NCI-H82 (cell line): ENCODE measurements around the gene TDRKH.
"Not testable (repeated sequence)": the region's sequence is repeated elsewhere in the genome, so short reads cannot be mapped to it uniquely, and the experiment has no call there.

Experiments used
- DNase-seq: peaks from one replicate; lab custom pipeline; 2025; lab: John Stamatoyannopoulos, UW

Gene TDRKH

GRCh38 chr1:151801846-151802245 is 11.5 kb upstream of the TDRKH start:
- DNase-seq: no peak

GRCh38 chr1:151801310-151801820 is 11.1 kb upstream of the TDRKH start:
- DNase-seq: no peak

DNA sequence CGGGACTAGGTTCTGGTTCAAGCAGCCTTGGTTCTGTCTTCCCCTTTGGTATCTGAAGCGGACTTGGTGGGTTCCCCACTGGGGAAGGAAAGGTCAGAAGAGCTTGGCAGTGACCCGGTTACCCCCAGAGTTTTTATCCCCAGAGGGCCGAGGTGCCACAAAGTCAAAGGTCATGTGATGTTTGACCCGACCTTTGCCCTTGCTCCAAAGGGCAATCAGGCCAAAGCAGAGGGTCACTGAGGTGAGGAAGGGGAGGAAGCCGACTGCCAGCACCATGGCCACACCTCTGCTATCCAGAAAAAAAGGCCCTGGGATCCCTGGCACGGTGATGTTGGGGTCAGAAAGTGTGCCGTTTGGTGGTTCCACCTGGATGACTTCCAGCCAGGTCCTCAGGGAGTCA is 10.5 kb upstream of the TDRKH start:
- DNase-seq: no peak

GRCh38 chr1:151799179-151800022 is 9.1 kb upstream of the TDRKH start:
- peak; percentile 39 for DNase-seq

- DNase-seq: no peak
These were observed 8.3 kb upstream of the TDRKH start for GRCh38 chr1:151798571-151798970.

GRCh38 chr1:151790940-151791651 is 796 bp upstream of the TDRKH start:
- DNase-seq: peak; percentile 74

GRCh38 chr1:151787689-151788088 is 2.6 kb downstream of the TDRKH start:
- no peak for DNase-seq

DNA sequence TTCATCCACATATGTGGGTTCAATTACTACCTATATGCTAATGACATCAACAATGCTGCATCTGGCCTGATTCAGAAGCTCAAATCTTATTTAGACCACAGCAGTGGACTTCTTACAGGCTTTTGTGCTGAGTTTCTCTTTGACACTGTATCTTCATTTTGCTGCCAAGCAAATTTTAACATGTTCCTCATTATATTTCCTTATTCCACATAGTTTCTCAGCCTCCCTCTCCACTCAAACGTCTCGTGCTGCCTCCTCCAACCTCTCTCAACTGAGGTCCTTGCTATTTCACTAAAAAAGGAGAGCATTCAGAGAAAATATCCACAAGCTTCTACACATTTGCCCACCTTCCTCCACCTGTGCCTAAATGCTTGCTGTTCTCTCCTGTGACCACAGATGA is 6.5 kb downstream of the TDRKH start:
- DNase-seq: no peak

- DNase-seq: no peak
These were observed 7.6 kb downstream of the TDRKH start for GRCh38 chr1:151782741-151783140.

GRCh38 chr1:151782026-151782425 is 8.3 kb downstream of the TDRKH start:
- DNase-seq: not testable (repeated sequence)

- DNase-seq: not testable (repeated sequence)
These were observed 9.6 kb downstream of the TDRKH start for GRCh38 chr1:151780736-151781135.

GRCh38 chr1:151779852-151780251 is 10.4 kb downstream of the TDRKH start:
- no peak for DNase-seq

DNA sequence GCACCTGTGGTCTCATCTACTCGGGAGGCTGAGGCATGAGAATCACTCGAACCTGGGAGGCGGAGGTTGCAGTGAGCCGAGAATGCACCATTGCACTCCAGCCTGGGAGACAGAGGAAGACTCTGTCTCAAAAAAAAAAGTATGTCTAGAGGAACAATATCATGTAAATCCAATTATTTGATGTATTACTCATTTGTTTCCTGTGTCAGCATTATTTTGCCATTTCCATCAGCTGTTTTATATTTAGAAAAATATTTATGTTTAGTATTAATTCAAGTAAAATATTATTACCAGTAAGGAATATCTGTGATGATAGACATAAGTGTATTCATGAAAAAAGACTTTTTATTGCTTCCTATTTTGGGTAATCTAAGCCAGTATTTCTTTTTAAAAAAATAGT is 13.0 kb downstream of the TDRKH start:
- no peak for DNase-seq

GRCh38 chr1:151776665-151777062 is 13.6 kb downstream of the TDRKH start:
- no peak for DNase-seq

DNA sequence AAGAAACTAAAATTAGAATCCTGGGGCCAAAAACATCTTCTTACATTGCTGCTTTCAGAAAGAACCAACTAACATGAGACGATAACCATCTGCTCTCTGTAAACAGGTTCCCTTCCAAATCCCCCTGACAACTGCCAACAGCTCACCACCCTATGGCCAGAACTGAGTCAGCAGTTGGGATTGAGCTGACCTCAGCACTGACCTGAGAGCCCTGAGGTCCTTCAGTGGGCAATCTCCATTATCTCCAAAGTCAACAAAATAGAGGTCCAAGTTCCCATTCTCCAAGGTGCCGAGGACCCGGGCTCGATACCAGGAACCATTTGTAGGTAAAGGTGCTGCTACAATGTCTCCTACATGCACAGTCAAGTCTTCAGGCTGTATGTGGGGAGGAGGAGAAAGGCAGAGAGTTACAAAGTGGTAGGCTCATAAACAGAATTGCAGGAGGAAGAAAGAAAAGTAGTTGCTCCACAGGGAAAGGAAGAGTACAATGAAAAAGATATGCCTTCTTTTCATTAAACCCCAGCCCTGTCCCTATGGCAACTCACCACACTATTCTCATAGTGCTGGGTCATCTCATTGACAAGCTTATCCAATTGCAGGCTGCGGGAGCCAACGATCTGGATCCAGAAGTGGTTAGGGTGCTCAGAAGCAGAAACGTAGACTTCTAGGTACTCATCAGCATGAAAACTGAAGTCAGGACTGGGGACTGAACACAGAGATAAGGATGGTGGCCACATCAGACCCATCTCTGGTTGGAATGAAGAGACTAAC is 14.2 kb downstream of the TDRKH start:
- no peak for DNase-seq

GRCh38 chr1:151774256-151774922 is 15.9 kb downstream of the TDRKH start:
- no peak for DNase-seq

GRCh38 chr1:151773702-151774101 is 16.6 kb downstream of the TDRKH start:
- no peak for DNase-seq

- not testable (repeated sequence) for DNase-seq
These were observed 21.0 kb downstream of the TDRKH start for GRCh38 chr1:151769270-151769669.

DNA sequence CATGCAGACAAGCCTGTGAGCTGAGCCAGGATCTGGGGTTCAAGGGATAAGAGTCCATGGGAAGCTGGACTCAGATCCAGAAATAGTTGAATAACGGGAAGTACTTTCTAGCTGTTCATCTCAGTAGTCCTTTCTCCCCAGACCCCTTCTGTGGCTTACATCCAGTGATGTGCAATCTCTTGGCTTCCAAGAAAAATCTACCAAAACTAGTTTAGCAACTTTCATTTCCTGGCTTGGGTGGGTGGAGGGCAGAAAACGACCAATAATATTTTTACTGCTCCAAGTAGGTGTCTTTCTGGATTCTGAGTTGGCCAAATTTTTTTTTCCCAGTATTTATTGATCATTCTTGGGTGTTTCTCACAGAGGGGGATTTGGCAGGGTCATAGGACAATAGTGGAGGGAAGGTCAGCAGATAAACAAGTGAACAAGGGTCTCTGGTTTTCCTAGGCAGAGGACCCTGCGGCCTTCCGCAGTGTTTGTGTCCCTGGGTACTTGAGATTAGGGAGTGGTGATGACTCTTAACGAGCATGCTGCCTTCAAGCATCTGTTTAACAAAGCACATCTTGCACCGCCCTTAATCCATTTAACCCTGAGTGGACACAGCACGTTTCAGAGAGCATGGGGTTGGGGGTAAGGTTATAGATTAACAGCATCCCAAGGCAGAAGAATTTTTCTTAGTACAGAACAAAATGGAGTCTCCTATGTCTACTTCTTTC is 21.8 kb downstream of the TDRKH start:
- DNase-seq: not testable (repeated sequence)

DNA sequence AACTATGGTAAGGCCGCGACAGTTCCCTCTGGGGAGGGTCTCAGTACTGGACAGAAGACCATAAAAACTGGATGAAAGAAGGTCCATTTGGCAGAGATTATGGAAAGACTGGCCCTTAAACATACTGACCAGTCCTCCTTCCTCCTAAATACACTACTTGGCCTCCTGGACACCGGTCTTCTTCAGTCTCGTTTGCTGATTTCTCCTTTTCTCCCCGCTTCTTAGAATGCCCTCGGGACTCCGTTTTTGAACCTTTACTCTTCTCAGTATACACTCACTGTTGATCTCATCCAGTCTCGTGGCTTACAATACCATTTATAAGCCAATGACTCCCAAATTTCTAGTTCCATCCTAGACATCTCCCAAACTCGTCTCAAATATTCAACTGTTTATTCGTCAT is 26.3 kb downstream of the TDRKH start:
- no peak for DNase-seq
